Keratinocyte (primary cell): ENCODE measurements around the gene FOXK2. TPM values are rescaled to one million over a fixed set of nuclear protein-coding genes. Genes with fewer than 3 reads are reported as not detected.

Source experiments
- DNase-seq: peaks from one replicate; pipeline ENCODE4 v3.0.0-alpha.2; 2011; ENCODE audit warnings: low read depth, missing footprints, low spot score
- FAIRE-seq: peaks from 2 replicates; lab custom pipeline; 2011; peaks lifted over from hg19 to GRCh38; lab: Jason Lieb, UNC
- H2AFZ ChIP-seq: 2 replicates; pipeline ENCODE4 v1.6.0; 2012; ENCODE audit warnings: low read length, control low read depth, inconsistent platforms; ENCODE audit not compliant: control insufficient read depth
- H3K27ac ChIP-seq: 2 replicates; pipeline ENCODE4 v1.5.1; 2011; ENCODE audit warnings: low read length; ENCODE audit not compliant: control insufficient read depth, insufficient read depth
- H3K27me3 ChIP-seq: 3 replicates; pipeline ENCODE4 v1.6.0; 2011; ENCODE audit warnings: low read length; ENCODE audit not compliant: control insufficient read depth, insufficient read depth; ENCODE audit errors: extremely low read depth
- H3K36me3 ChIP-seq, 2 experiments: 2 replicates in 1 of 2; 3 replicates in 1 of 2; pipeline ENCODE4 v1.5.1; 2011; ENCODE audit warnings: low read length in 2 of 2, mild to moderate bottlenecking in 1 of 2; ENCODE audit not compliant: control insufficient read depth in 2 of 2, insufficient read depth in 2 of 2; ENCODE audit errors: extremely low read depth in 1 of 2
- H3K4me1 ChIP-seq: 3 replicates; pipeline ENCODE4 v1.5.1; 2011; ENCODE audit warnings: low read length; ENCODE audit not compliant: control insufficient read depth, insufficient read depth; ENCODE audit errors: extremely low read depth
- H3K4me2 ChIP-seq: 3 replicates; pipeline ENCODE4 v1.6.0; 2011; ENCODE audit warnings: low read depth, low read length; ENCODE audit not compliant: control insufficient read depth, insufficient read depth; ENCODE audit errors: extremely low read depth
- H3K4me3 ChIP-seq, 3 experiments: fragments of 200-600 bp in 1 of 3; sonication (generic) in 1 of 3; 2 replicates in 2 of 3; 3 replicates in 1 of 3; pipeline ENCODE4 v1.5.1; 2011 to 2016; ENCODE audit warnings: low read length in 3 of 3, mild to moderate bottlenecking in 3 of 3, control low read depth in 2 of 3, inconsistent platforms in 1 of 3, low read depth in 1 of 3, mixed read lengths in 1 of 3, mixed run types in 1 of 3, moderate library complexity in 1 of 3; ENCODE audit not compliant: control insufficient read depth in 2 of 3, insufficient read depth in 2 of 3; ENCODE audit errors: extremely low read depth in 1 of 3
- H3K79me2 ChIP-seq: 2 replicates; pipeline ENCODE4 v1.6.0; 2012; ENCODE audit warnings: low read length; ENCODE audit not compliant: control insufficient read depth, insufficient read depth
- H3K9ac ChIP-seq: 3 replicates; pipeline ENCODE4 v1.6.0; 2011; ENCODE audit warnings: low read length; ENCODE audit not compliant: control insufficient read depth, insufficient read depth; ENCODE audit errors: extremely low read depth
- H3K9me1 ChIP-seq: 3 replicates; pipeline ENCODE4 v1.6.0; 2011; ENCODE audit warnings: low read length; ENCODE audit not compliant: control insufficient read depth, insufficient read depth; ENCODE audit errors: extremely low read depth
- H3K9me3 ChIP-seq: 2 replicates; pipeline ENCODE4 v1.5.1; 2012; ENCODE audit warnings: low read depth, low read length; ENCODE audit not compliant: control insufficient read depth
- H4K20me1 ChIP-seq: 3 replicates; pipeline ENCODE4 v1.6.0; 2011; ENCODE audit warnings: low read length; ENCODE audit not compliant: control insufficient read depth, insufficient read depth; ENCODE audit errors: extremely low read depth
- EZH2 ChIP-seq: IDR thresholded peaks from one replicate; pipeline ENCODE4 v1.6.1; 2012; ENCODE audit warnings: inconsistent platforms, mild to moderate bottlenecking, low read length, moderate library complexity
- dilution Hi-C: fragments of 300-500 bp; cut with MboI; formaldehyde crosslinking; loops from one replicate; pipeline ENCODE4 v1.7.0; 2020; ENCODE audit warnings: low sequenced_read_pairs; ENCODE audit not compliant: extremely low pct_ligation_motif_present
- polyA plus RNA-seq, 5 experiments: library from polyadenylated mRNA; depleted of rRNA in 3 of 5; stranded (reverse) in 3 of 5; stranded (forward) in 1 of 5; unstranded in 1 of 5; fragments of >200 nt; gene quantifications; 1 replicate in 1 of 5; 2 replicates in 3 of 5; 3 replicates in 1 of 5; pipeline versions ENCODE4 v1.2.1 to v1.2.3, GENCODE V29; 2011 to 2012; ENCODE audit warnings: missing spikeins in 2 of 5, low read depth in 1 of 5, low replicate concordance in 1 of 5
- TF ChIP-seq, protein P1 (sequence below), 3 experiments: IDR thresholded peaks in 1 of 3; conservative IDR thresholded peaks in 1 of 3; optimal IDR thresholded peaks in 1 of 3; 2 replicates in 2 of 3; 3 replicates in 1 of 3; pipeline versions ENCODE3 to v1.5.1; 2011; ENCODE audit warnings: low read length in 3 of 3, mild to moderate bottlenecking in 3 of 3, moderate library complexity in 2 of 3, control low read depth in 1 of 3, inconsistent platforms in 1 of 3; ENCODE audit not compliant: insufficient read depth in 2 of 3; ENCODE audit errors: extremely low read depth in 1 of 3

Gene FOXK2
- polyA plus RNA-seq, 1 donor (not counting 4 experiments of a cell fraction or from before 2014, with no cell fraction given), result 43.9 TPM

DNA sequence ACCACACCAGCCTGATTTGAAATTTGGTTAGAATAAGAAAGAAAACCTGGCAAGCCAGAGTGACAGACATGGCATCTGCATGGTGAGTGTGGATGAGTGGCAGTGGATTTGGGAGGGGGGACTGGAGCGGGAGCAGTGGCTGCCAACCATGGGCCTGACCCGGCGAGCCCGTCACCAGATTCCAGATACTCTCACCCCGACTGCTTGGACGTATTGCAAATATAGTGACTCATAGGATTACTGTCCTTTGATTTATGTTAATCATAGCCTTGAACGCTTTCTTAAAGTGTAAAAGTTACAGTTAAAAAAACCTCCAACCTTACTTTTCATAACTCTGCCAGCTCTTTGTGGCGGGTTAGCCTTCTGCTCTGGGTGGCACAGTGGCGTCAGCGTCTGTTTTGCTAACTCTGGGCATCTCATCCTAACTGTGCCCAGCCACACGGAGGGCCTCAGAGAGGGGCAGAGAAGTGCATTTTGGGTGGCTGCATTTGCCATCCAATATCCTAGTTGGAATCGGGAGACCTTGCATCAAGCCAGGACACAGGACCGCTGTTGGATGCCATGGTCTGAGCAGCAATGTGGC, 26.8 kb upstream of the FOXK2 start:
- no peak for DNase-seq
- no peak for TF ChIP-seq EZH2
- TF ChIP-seq, protein P1, sequence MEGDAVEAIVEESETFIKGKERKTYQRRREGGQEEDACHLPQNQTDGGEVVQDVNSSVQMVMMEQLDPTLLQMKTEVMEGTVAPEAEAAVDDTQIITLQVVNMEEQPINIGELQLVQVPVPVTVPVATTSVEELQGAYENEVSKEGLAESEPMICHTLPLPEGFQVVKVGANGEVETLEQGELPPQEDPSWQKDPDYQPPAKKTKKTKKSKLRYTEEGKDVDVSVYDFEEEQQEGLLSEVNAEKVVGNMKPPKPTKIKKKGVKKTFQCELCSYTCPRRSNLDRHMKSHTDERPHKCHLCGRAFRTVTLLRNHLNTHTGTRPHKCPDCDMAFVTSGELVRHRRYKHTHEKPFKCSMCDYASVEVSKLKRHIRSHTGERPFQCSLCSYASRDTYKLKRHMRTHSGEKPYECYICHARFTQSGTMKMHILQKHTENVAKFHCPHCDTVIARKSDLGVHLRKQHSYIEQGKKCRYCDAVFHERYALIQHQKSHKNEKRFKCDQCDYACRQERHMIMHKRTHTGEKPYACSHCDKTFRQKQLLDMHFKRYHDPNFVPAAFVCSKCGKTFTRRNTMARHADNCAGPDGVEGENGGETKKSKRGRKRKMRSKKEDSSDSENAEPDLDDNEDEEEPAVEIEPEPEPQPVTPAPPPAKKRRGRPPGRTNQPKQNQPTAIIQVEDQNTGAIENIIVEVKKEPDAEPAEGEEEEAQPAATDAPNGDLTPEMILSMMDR (optimal IDR thresholded peaks at IDR 0.05 in 1 of 3, IDR thresholded peaks at IDR 0.05 in 1 of 3, conservative IDR thresholded peaks at IDR 0.05 in 1 of 3; ENCODE audit: extremely low read depth in 1 of 3, insufficient read depth in 2 of 3, low read length in 3 of 3), result no peak
- peak; percentile 87 for FAIRE-seq
- Histone ChIP-seq H3K9ac (peak overlapping the region; percentile 11), H3K4me3 (no peak overlapping the region), H3K4me2 (peak overlapping the region; percentile 3), H4K20me1 (no peaks in the 10 kb centered on the region), H3K4me1 (peaks cover 43% of the 10 kb centered on the region), H3K9me1 (peaks cover 2% of the 10 kb centered on the region), H3K79me2 (no peaks in the 10 kb centered on the region), H3K27me3 (no peaks in the 10 kb centered on the region), H3K9me3 (no peaks in the 10 kb centered on the region), H2AFZ (no peak overlapping the region), H3K27ac (peak overlapping the region; percentile 58), H3K36me3 (no peaks in the 10 kb centered on the region)
- dilution Hi-C loops, result no loop called here

DNA sequence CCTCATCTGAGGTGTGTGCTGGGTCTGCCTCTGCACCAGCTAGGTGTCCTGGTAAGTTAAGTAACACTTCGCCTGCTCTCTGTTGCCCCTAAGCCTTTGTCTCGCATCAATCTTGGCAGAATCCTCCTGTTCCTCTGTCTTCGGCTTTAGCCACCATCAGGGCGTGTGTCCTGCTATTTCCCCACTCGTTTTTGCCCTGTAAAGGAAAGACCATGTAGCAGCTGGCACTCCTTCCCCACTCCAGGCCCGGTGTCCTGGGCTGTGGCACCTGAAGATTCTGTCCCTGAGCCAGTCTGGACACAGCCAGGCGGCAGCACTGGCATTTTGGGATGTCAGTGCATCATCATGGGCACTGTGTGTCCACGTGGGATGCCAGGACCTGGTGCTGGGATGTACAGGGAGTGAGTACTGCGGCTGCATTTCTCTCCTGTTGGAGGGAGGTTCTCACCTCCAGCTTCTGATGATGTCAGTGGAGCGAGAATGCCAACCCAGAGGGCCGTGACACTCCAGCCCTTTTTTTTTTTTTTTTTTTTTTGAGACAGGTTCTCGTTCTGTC, 26.2 kb upstream of the FOXK2 start:
- Histone ChIP-seq H3K9me3 (no peaks in the 10 kb centered on the region), H3K4me3 (no peak overlapping the region), H3K4me1 (peaks cover 47% of the 10 kb centered on the region), H3K27me3 (no peaks in the 10 kb centered on the region), H3K27ac (peak overlapping the region; percentile 58), H3K36me3 (no peaks in the 10 kb centered on the region), H3K9ac (peak overlapping the region; percentile 11), H3K79me2 (no peaks in the 10 kb centered on the region), H3K9me1 (peaks cover 2% of the 10 kb centered on the region), H4K20me1 (no peaks in the 10 kb centered on the region), H2AFZ (no peak overlapping the region), H3K4me2 (peak overlapping the region; percentile 3)
- dilution Hi-C loops, result no loop called here
- FAIRE-seq (no peak), DNase-seq (no peak)
- TF ChIP-seq EZH2, result no peak
- TF ChIP-seq, protein P1 (optimal IDR thresholded peaks at IDR 0.05 in 1 of 3, IDR thresholded peaks at IDR 0.05 in 1 of 3, conservative IDR thresholded peaks at IDR 0.05 in 1 of 3; ENCODE audit: extremely low read depth in 1 of 3, insufficient read depth in 2 of 3, low read length in 3 of 3), result peak in 2 of 3 experiments; percentile 6 to 13
